ENCODE data around the gene HPS4.

The HPS4 gene

GRCh38 chr22:26435327-26436093, 48.1 kb downstream of the HPS4 start:
- peaks cover 21% of the 10 kb centered on the region for H3K4me1 Mint-ChIP-seq
- H3K9me3 Mint-ChIP-seq, result no peaks in the 10 kb centered on the region
- no peak for DNase-seq
- no peak overlapping the region for H3K27ac Mint-ChIP-seq
- H3K36me3 Mint-ChIP-seq (ENCODE audit: low read depth), result no peaks in the 10 kb centered on the region
- peaks cover 10% of the 10 kb centered on the region for H3K27me3 Mint-ChIP-seq (ENCODE audit: low read depth, poor library complexity)
- no peak for TF ChIP-seq CTCF (IDR thresholded peaks at IDR 0.05)
- H3K4me3 Mint-ChIP-seq, result no peak overlapping the region

GRCh38 chr22:26433805-26434204, 49.8 kb downstream of the HPS4 start:
- Mint-ChIP-seq H3K36me3 (ENCODE audit: low read depth) (no peaks in the 10 kb centered on the region), H3K27me3 (ENCODE audit: low read depth, poor library complexity) (peaks cover 20% of the 10 kb centered on the region), H3K4me3 (no peak overlapping the region), H3K9me3 (no peaks in the 10 kb centered on the region), H3K4me1 (peaks cover 32% of the 10 kb centered on the region), H3K27ac (no peak overlapping the region)
- DNase-seq, result no peak
- TF ChIP-seq CTCF (IDR thresholded peaks at IDR 0.05), result no peak

- no peak for DNase-seq
- H3K4me3 Mint-ChIP-seq, result no peak overlapping the region
- no peaks in the 10 kb centered on the region for H3K36me3 Mint-ChIP-seq (ENCODE audit: low read depth)
- no peak overlapping the region for H3K27ac Mint-ChIP-seq
- no peak for TF ChIP-seq CTCF (IDR thresholded peaks at IDR 0.05)
- peaks cover 30% of the 10 kb centered on the region for H3K27me3 Mint-ChIP-seq (ENCODE audit: low read depth, poor library complexity)
- H3K9me3 Mint-ChIP-seq, result no peaks in the 10 kb centered on the region
- peaks cover 34% of the 10 kb centered on the region for H3K4me1 Mint-ChIP-seq
Observed at GRCh38 chr22:26432619-26433311, 50.8 kb downstream of the HPS4 start.

- peaks cover 3% of the 10 kb centered on the region for H3K9me3 Mint-ChIP-seq
- H3K27me3 Mint-ChIP-seq (ENCODE audit: low read depth, poor library complexity), result peaks cover 40% of the 10 kb centered on the region
- DNase-seq, result no peak
- no peak overlapping the region for H3K27ac Mint-ChIP-seq
- H3K4me1 Mint-ChIP-seq, result peaks cover 31% of the 10 kb centered on the region
- no peaks in the 10 kb centered on the region for H3K36me3 Mint-ChIP-seq (ENCODE audit: low read depth)
- H3K4me3 Mint-ChIP-seq, result no peak overlapping the region
- no peak for TF ChIP-seq CTCF (IDR thresholded peaks at IDR 0.05)
Observed at GRCh38 chr22:26431261-26431995, 52.2 kb downstream of the HPS4 start.

GRCh38 chr22:26430600-26430999, 53.0 kb downstream of the HPS4 start:
- H3K4me1 Mint-ChIP-seq, result peaks cover 31% of the 10 kb centered on the region
- no peaks in the 10 kb centered on the region for H3K36me3 Mint-ChIP-seq (ENCODE audit: low read depth)
- no peak for DNase-seq
- TF ChIP-seq CTCF (IDR thresholded peaks at IDR 0.05), result no peak
- peaks cover 3% of the 10 kb centered on the region for H3K9me3 Mint-ChIP-seq
- H3K27me3 Mint-ChIP-seq (ENCODE audit: low read depth, poor library complexity), result peaks cover 48% of the 10 kb centered on the region
- no peak overlapping the region for H3K27ac Mint-ChIP-seq
- peak overlapping the region; percentile 87 for H3K4me3 Mint-ChIP-seq
